Natural killer cell (primary cell): ENCODE data around the gene STIM2. TPM values are rescaled to one million over a fixed set of nuclear protein-coding genes. Genes with fewer than 3 reads are reported as not detected.

Experiments
- ATAC-seq, 3 donors: fragments of 150-1000 bp in 2 of 3; fragments of 200-7000 bp in 1 of 3; cut with Tn5 transposase; 1 replicate in 1 of 3; 2 replicates in 2 of 3; pipeline ENCODE4 v1.10.0; 2021; ENCODE audit warnings: mild to moderate bottlenecking in 2 of 3, moderate library complexity in 2 of 3
- DNase-seq, 2 donors: peaks; one replicate each; pipeline versions ENCODE4 v3.0.0 to v3.0.0-alpha.2; 2013 to 2021; ENCODE audit warnings: mixed read lengths in 1 of 2
- H3K27ac ChIP-seq: one replicate; pipeline ENCODE4 v1.5.1; 2013; ENCODE audit warnings: mild to moderate bottlenecking, low read length
- H3K27me3 ChIP-seq: one replicate; pipeline ENCODE4 v1.6.1; 2013; ENCODE audit warnings: low read length; ENCODE audit not compliant: control insufficient read depth, insufficient read depth
- H3K36me3 ChIP-seq: one replicate; pipeline ENCODE4 v1.6.1; 2013; ENCODE audit warnings: low read length; ENCODE audit not compliant: control insufficient read depth, insufficient read depth
- H3K4me1 ChIP-seq: one replicate; pipeline ENCODE4 v1.6.1; 2013; ENCODE audit warnings: low read length; ENCODE audit not compliant: control insufficient read depth, insufficient read depth
- H3K4me3 ChIP-seq: one replicate; pipeline ENCODE4 v1.5.1; 2013; ENCODE audit warnings: low read length
- H3K9me3 ChIP-seq: one replicate; pipeline ENCODE4 v1.6.1; 2013; ENCODE audit warnings: low read length; ENCODE audit not compliant: control insufficient read depth, insufficient read depth
- H3K27ac Mint-ChIP-seq, 2 donors: one replicate each; pipeline ENCODE4 v1.8.0; 2022; ENCODE audit warnings: mild to moderate bottlenecking in 2 of 2, mixed read lengths in 2 of 2, moderate library complexity in 1 of 2
- H3K27me3 Mint-ChIP-seq, 2 donors: one replicate each; pipeline ENCODE4 v1.8.0; 2022; ENCODE audit warnings: low read depth in 2 of 2, mixed read lengths in 2 of 2
- H3K36me3 Mint-ChIP-seq: one replicate; pipeline ENCODE4 v1.8.0; 2022; ENCODE audit warnings: mixed read lengths
- H3K4me1 Mint-ChIP-seq, 2 donors: one replicate each; pipeline ENCODE4 v1.8.0; 2022; ENCODE audit warnings: mixed read lengths in 2 of 2
- H3K4me3 Mint-ChIP-seq: one replicate; pipeline ENCODE4 v1.8.0; 2022; ENCODE audit warnings: mild to moderate bottlenecking, moderate library complexity, mixed read lengths
- H3K9me3 Mint-ChIP-seq, 2 donors: one replicate each; pipeline ENCODE4 v1.8.0; 2022; ENCODE audit warnings: mixed read lengths in 2 of 2
- WGBS: methylation state at CpG from one replicate; pipeline ENCODE4 v1.1.7; 2013; ENCODE audit warnings: missing lambda C conversion rate; ENCODE audit not compliant: insufficient coverage; 5-methylcytosine and 5-hydroxymethylcytosine counted together
- intact Hi-C: fragments of 100-400 bp; cut with micrococcal nuclease; formaldehyde crosslinking; loops from one replicate; pipeline ENCODE4 v1.14.2; 2022
- total RNA-seq, 4 donors: library from RNA; stranded (reverse); fragments of 120-200 nt in 1 of 4; gene quantifications; one replicate each; pipeline versions ENCODE4 v1.2.3 to v1.2.4, GENCODE V29; 2013 to 2022
- TF ChIP-seq, protein P1 (sequence below): fragments of 200-600 bp; IDR thresholded peaks from one replicate; pipeline ENCODE4 v1.8.0; 2022; ENCODE audit warnings: antibody characterized with exemption

Gene STIM2
- total RNA-seq, 3 donors from 2014 or later (not counting 1 experiment from before 2014, with no cell fraction given), result 98.3 to 104 (median 100) TPM

DNA sequence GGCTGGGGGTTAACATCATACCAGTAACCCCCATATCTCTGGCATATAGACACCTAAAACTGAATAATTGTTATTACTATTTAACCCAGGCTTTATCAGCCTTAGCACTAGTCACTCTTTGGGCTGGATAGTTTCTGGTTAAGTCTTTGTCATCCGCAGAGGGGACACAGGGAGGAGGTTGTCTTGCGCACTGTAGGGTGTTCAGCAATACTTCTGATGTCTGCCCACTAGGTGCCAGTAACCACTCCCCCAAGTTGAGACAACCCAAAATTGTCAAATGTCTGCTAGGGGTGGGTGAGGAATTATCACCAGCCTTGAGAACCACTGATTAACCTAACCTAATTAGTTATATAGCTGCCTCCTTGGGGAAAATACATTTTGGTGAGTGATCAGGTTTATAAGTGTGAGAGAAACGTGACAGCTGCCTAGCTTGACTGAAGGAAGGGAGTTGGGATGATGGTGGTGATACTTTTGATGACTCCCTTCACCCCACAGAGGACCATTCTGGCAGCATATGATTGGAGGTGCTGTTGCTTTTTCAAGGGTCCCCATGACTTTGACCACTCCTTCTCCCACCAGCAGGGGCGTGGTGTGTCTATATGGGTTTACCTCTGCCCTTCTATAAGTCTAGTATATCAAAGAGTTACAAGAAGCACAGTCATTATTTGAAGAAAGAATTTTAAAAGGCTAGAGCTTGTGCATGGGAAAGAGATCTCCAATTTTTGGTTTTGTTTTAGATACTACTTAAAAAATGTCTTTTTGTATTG is 140.9 kb downstream of the STIM2 start:
- H3K36me3 ChIP-seq, result peaks cover 22% of the 10 kb centered on the region
- H3K27ac Mint-ChIP-seq, result peak overlapping the region; percentile 58 to 65
- no peak overlapping the region for H3K27ac ChIP-seq
- H3K27me3 Mint-ChIP-seq, result no peaks in the 10 kb centered on the region
- ATAC-seq (no peak), DNase-seq (peak in 1 of 2 donors; percentile 14)
- H3K4me1 Mint-ChIP-seq, result peaks cover 21 to 31% of the 10 kb centered on the region in 2 donors
- WGBS, result 94% methylated on average over 2 of the region's 4 CpGs
- no peak overlapping the region for H3K4me3 ChIP-seq
- no peaks in the 10 kb centered on the region for H3K9me3 ChIP-seq
- H3K36me3 Mint-ChIP-seq, result peaks cover 5% of the 10 kb centered on the region
- peaks cover 5% of the 10 kb centered on the region for H3K4me1 ChIP-seq
- H3K9me3 Mint-ChIP-seq, result no peaks in the 10 kb centered on the region
- no peaks in the 10 kb centered on the region for H3K27me3 ChIP-seq
- no peak overlapping the region for H3K4me3 Mint-ChIP-seq
- TF ChIP-seq, protein P1, sequence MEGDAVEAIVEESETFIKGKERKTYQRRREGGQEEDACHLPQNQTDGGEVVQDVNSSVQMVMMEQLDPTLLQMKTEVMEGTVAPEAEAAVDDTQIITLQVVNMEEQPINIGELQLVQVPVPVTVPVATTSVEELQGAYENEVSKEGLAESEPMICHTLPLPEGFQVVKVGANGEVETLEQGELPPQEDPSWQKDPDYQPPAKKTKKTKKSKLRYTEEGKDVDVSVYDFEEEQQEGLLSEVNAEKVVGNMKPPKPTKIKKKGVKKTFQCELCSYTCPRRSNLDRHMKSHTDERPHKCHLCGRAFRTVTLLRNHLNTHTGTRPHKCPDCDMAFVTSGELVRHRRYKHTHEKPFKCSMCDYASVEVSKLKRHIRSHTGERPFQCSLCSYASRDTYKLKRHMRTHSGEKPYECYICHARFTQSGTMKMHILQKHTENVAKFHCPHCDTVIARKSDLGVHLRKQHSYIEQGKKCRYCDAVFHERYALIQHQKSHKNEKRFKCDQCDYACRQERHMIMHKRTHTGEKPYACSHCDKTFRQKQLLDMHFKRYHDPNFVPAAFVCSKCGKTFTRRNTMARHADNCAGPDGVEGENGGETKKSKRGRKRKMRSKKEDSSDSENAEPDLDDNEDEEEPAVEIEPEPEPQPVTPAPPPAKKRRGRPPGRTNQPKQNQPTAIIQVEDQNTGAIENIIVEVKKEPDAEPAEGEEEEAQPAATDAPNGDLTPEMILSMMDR, result no peak
- intact Hi-C loops, result loop anchor here (5.0 kb wide), 1 partner anchor 139 kb away; the partner anchor contains the start of gene STIM2

DNA sequence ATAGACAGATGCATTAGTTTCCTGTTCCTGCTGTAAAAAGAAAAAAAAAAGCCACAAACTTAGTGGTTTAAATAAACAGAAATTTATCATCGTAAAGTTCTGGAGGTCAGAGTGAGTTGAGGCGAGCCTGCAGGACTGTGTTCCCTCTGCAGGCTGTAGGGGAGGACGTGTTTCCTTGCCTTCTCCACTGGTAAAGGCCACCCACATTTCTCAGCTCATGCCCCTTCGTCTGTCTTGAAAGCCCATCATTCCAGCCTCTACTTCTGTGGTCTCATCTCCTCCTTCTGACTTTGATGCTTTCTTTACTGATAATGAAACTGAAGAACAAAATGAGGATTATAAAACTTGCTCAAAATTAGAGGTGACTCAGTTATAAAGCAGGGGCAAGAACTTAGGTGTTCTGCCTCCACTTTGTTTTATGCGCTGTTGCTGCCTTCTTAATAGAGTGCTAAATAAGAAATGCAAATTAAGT is 143.0 kb downstream of the STIM2 start:
- Mint-ChIP-seq H3K27me3 (no peaks in the 10 kb centered on the region), H3K4me3 (peak overlapping the region; percentile 21), H3K36me3 (peaks cover 5% of the 10 kb centered on the region), H3K9me3 (no peaks in the 10 kb centered on the region), H3K4me1 (peaks cover 24 to 25% of the 10 kb centered on the region in 2 donors), H3K27ac (peak overlapping the region; percentile 78 to 81)
- intact Hi-C loops, result loop anchor here (5.0 kb wide), 1 partner anchor 141 kb away; the partner anchor contains the start of gene STIM2
- H3K36me3 ChIP-seq, result peaks cover 27% of the 10 kb centered on the region
- H3K4me3 ChIP-seq, result no peak overlapping the region
- no peaks in the 10 kb centered on the region for H3K9me3 ChIP-seq
- TF ChIP-seq, protein P1, result no peak
- ATAC-seq (peak; percentile 29 to 66 (median 54)), DNase-seq (peak in 1 of 2 donors; percentile 35)
- 22% methylated on average over 5 of the region's 5 CpGs for WGBS
- H3K27ac ChIP-seq, result peak overlapping the region; percentile 3
- H3K27me3 ChIP-seq, result no peaks in the 10 kb centered on the region
- H3K4me1 ChIP-seq, result peaks cover 5% of the 10 kb centered on the region

DNA sequence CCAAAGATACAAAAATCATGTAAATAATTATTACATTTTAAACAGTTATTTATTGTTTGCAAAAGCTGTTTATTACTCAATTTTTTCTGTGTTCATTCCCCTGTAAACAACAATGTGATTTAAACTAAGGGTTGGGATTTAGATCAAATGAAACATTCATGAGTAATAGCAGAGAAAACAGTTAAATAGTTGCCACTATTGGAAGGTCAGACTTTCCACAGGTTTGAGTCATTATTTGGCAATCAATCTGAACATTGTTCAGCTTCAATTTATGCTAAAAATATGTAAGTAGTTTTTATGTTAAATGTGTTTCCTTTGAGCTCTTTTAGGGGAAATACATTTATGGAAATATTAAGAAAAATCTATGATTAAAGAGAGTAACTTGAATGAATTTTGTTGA is 144.9 kb downstream of the STIM2 start:
- Mint-ChIP-seq H3K4me3 (no peak overlapping the region), H3K9me3 (no peaks in the 10 kb centered on the region), H3K36me3 (peaks cover 5% of the 10 kb centered on the region), H3K27me3 (no peaks in the 10 kb centered on the region), H3K27ac (peak overlapping the region in 1 of 2 donors; percentile 6), H3K4me1 (peaks cover 24 to 25% of the 10 kb centered on the region in 2 donors)
- intact Hi-C loops, result no loop called here
- Histone ChIP-seq H3K36me3 (peaks cover 30% of the 10 kb centered on the region), H3K4me1 (peaks cover 7% of the 10 kb centered on the region), H3K27ac (no peak overlapping the region), H3K4me3 (no peak overlapping the region), H3K27me3 (no peaks in the 10 kb centered on the region), H3K9me3 (no peaks in the 10 kb centered on the region)
- ATAC-seq (no peak), DNase-seq (no peak)
- TF ChIP-seq, protein P1, result no peak
